Measurements from ENCODE around the gene HAUS8.
"Not testable (repeated sequence)": the region's sequence is repeated elsewhere in the genome, so short reads cannot be mapped to it uniquely, and the experiment has no call there.

Gene HAUS8

DNA sequence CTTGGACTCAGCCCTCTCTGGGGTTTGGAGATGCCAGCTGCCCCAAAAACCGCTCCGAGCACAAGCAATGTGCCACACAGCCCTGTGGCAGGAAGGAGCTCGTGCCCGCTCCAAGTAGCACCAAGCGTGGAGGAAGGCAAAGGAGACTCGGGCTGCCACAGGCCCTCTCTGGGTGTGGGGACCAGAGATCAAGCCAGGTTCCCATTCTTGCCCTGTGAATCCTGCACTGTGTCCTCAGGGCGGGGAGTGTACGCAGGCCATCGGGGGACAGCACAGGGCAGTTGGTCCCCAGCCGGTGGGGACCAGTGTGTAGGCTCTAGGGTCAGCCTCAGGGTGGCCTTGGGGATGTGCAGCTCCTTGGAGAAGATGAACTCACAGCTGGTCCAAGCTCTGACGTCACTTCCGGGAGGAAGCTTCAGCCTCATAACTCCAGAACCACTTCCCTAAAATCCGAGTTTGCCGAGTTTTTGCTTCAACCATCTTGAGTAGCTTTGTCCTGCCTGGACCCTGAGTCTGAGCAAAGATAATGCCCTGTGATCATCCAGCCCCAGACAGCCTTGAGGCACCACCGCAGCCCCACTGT lies 39.3 kb downstream of the HAUS8 start:
- DNase-seq (ENCODE audit: low spot score), result no peak

DNA sequence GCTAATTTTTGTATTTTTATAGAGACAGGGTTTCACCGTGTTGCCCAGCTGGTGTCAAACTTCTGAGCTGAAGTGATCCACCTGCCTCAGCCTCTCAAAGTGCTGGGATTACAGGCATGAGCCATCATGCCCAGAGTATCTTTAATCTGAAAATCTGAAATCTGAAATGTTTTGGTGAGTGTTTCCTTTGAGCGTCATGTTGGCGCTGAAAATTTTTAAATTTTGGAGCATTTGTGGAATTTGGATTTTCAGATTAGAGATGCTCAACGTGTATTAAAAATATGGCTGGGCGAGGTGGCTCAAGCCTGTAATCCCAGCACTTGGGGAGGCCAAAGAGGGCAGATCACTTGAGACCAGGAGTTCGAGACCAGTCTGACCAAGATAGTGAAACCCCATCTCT lies 43.5 kb downstream of the HAUS8 start:
- no peak for DNase-seq (ENCODE audit: low spot score)

DNA sequence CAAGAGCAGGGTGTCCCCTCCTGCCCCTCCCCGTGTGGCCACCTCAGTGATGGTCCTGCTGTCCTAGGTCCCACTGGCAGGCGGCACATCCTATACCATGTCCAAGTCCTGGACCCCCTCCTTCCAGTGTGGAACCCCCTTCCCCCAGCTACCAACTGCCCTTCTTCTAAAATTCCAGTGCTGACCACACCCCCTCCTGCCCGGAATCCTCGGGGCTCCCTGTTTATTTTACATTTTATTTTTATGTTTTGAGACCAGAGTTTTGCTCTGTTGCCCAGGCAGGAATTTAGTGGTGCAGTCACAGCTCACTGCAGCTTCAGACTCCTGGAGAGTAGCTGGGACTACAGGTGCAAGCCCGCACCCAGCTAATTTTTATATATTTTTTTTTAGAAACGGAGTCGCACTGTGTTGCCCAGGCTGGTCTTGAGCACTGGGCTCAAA lies 47.7 kb downstream of the HAUS8 start:
- no peak for DNase-seq (ENCODE audit: low spot score)

DNA sequence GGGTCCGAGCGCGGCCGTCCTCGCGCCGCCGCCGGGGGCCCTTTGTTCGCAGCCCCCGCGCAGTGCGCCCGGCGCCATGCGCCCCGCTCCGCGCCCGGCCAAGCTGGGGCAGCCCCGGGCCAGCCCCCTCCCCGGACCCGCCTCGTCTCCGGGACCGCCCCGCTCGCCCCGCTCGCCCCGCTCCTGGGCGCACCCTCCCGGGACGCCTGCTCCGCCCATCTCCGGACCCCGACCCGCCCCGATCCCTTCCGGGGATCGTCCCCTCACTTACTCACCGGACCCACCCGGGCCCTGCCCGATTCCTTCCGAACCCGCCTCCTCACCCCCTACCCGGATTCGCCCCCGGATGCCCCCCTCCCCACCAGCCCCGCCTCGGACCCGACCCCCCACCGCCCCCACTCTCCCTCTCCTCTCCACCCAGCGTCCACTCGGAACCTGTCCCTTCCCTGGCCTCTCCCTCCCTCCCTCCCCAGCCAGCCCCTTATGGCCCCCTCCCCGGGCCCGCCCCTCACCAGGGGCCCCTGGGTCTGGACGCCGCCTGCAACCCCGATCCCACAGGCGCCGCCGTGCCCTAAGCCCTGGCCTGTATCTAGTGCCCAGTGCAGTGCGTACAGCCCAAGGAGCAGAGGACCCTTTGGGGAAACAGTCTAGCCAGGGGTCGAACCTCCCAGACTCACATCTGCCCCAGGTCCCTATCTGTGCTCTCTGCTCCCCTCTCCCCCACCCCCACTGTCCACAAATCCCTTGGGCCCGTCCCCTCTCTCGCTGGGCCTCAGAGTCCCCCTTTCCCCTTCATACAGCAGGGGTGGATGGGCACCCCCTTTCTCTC lies 48.3 kb downstream of the HAUS8 start, which contains the start of gene CPAMD8:
Gene CPAMD8 (minus strand): TSS at position 105 of the 829 bp plus-strand sequence. CDS start 168 bp downstream, outside the sequence.
- no peak for DNase-seq (ENCODE audit: low spot score)

DNA sequence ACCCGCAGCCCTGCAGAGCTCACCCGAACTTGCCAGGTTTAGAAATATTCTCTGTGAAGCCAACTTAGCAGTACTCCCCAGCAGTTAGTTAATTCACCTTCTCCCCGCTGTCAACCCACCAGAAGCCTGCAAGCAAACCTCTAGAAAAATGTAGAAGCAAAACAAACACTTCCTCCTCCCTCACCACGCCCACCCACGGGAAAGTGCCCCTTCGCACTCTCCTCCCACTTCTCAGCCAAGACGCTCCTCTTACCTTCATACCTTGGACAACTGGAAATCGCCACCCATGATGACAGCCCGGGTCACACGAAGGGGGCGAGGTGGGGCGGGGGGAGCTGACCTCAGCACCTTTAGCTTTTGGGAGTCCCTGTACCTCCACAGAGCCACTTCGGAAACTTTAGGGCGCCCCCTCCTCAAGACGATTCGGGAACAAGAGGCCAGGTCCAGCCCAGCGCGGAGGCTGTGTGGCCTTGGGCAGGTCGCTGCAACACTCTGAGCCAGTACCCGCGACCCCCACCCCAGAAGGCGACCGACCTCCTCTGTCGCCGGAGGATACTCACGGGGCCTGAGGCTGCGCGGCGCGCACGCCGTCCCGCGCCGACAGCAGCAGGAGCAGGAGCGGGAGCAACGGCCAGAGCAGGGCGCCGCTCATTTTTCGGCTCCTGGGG lies 49.1 kb downstream of the HAUS8 start:
- no peak for DNase-seq (ENCODE audit: low spot score)

DNA sequence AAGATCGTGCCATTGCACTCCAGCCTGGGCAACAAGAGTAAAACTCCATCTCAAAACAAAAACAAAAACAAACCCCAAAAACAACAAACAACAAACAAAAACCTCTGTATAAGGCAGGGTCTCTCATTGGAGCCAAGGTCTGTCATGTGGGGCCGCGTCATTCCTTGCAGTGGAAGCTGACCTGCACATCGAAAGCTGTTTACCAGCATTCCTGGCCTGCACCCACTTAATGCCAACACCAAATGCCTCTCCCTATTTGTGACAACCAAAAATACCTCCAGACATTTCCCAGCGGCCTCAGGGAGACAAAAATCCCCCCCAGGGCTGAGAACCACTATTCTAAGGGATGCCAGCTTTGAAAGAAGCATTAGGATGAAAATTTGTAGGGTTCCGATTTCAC lies 49.9 kb downstream of the HAUS8 start:
- no peak for DNase-seq (ENCODE audit: low spot score)

DNA sequence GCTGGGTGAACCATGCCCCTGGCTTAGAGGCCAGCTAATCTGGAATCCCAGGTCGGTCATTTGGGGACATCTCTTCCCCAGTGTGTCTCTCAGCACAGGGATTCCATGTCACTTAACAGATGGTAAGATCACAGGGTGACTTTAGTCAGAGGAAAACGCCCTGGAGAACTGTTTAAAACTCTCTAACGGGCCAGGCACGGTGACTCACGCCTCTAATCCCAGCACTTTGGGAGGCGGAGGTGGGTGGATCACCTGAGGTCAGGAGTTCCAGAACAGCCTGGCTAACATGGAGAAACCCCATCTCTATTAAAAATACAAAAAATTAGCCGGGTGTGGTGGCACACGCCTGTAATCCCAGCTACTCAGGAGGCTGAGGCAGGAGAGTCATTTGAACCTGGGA lies 50.3 kb downstream of the HAUS8 start:
- DNase-seq (ENCODE audit: low spot score), result not testable (repeated sequence)

DNA sequence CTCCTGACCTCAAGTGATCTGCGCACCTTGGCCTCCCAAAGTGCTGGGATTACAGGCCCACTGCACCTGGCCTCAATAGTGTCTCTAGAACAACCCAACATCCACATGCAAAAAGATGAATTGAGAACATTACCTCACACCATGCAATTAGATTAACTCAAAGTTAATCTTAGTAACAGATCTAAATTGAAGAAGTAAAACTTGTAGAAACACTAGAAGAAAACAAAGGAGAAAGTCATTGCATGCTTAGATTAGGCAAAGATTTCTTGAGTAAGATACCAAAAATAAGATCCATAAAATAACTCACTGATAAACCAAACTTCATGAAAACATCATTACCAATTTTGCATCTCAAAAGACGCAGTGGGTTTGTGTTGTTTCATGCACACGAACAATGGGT lies 51.4 kb downstream of the HAUS8 start:
- DNase-seq (ENCODE audit: low spot score), result no peak

DNA sequence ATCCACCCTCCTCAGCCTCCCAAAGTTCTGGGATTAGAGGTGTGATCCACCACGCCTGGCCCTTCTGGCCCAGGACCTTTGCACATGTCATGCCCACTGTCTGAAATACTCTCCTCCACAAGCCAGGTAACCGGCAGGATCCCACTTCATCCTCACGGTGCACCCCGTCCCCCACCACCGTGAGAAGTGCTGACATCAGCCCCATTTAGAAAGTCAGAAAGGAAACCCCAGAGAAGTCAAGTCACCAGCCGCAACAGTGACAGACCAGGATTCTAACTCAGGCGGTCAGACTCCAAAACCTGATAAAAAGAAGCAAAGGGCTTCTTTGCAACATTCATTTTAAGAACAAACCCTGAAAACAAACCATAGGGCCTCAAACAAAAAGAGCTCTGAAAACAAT lies 52.5 kb downstream of the HAUS8 start:
- no peak for DNase-seq (ENCODE audit: low spot score)

DNA sequence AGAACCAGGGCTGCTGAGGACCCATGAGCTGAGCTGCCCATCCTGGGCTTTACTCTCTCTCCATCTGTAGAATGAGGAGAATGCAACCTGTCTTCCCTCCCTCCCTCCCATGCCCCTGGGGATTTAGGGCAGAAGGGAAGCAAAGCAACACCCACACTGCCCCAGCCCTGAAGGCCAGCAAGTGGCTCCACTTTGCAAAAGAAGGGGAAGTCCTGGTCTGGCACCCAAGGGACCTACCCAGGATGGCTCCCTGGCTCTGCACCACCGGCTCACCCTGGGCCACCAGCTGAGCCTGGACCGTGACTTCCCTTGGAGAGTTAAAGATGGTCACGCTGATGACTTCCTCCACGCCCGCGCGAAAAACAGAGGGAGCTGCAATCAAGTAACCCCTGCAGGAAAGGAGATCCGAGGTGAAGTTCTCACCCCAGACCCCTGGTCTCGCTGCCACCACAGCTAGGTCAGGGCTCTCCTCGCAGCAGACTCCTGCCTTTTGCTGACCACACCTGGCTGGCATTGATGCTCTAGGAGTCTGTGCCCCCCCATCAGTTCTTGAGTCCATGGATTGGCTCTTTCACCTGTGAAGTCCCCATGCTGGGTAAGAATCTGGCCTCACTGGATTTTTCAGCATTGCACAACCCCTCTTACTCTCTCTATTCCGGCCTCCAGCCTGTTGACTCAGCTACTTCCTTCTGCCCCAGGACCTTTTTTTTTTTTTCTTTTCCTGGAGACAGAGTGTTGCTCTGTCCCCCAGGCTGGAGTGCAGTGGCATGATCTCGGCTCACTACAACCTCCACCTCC lies 53.3 kb downstream of the HAUS8 start:
- no peak for DNase-seq (ENCODE audit: low spot score)

DNA sequence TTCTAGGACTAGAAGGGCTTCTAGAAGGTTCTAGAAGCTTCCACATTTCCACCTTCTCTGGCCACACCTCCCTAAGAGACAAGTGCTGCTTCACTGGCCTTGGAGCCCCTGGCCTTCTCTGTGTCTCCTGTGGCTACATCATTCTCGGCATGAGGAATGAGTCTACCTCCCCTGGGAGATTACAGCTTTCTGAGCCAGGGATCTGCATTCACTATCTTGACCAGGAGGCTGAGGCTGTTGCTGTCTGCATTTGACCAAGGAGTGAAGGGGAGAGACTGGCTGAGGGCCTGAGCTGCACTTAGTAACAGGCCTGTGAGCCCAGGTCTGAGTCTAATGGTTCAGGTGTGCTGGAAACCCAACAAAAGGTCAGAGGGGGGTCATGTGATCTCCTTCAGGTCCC lies 53.9 kb downstream of the HAUS8 start:
- no peak for DNase-seq (ENCODE audit: low spot score)

DNA sequence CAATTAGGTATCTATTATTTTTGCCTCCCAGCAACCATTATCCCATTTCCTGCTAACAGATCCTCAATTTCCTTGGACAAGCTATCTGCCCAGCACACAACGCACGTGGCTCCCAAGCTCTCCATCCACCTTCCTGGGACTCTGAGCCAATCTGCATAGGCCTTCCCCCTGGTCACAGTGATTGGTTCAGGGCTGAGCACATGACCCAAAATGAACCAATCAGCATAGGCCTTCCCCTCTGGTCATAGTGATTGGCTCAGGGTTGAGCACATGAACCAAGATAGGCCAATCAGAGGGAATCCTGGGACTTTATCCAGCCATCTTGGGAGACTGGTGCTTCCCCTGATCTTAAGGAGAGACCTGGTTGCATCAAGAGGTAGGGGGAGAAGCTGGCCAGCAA lies 54.4 kb downstream of the HAUS8 start:
- peak; percentile 16 for DNase-seq (ENCODE audit: low spot score)

DNA sequence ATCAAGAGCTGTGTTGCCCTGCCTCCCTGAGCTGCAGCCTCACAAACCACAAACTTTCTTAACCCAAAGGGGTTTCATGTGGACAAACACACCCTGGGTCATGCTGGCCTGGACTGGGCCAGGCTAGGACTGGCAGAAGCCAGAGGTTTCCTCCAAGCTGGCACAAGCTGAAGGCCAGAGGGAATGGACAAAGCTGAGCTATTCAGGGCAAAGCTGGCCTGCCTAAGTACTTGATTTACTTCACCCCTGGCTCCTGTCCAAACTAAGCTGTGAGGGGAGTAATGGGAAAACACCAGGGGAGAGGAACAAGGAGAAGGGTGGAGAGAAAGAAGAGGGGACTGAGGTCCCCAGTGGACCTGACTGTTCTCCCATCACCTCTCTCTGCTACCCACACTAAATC lies 54.9 kb downstream of the HAUS8 start:
- DNase-seq (ENCODE audit: low spot score), result no peak

DNA sequence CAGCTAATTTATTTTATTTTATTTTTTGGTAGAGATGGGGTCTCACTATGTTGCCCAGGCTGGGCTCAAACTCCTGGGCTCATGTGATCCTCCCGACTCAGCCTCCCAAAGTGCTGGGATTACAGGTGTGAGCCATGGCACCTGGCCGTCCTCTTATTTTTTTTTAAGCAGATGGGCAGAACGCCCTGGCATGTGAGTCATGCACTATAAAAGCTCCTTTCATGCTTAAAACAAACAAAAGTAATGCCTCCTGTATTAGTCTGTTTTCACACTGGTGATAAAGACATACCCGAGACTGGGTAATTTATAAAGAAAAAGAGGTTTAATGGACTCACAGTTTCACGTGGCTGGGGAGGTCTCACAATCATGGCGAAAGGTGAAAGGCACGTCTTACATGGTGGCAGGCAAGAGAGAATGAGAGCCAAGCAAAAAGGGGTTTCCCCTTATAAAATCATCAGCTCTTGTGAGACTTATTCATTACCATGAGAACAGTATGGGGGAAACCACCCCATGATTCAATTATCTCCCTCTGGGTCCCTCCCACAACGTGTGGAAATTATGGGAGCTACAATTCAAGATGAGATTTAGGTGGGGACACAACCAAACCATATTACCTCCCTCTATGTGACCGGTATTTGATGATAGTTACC lies 60.9 kb downstream of the HAUS8 start:
- not testable (repeated sequence) for DNase-seq (ENCODE audit: low spot score)

DNA sequence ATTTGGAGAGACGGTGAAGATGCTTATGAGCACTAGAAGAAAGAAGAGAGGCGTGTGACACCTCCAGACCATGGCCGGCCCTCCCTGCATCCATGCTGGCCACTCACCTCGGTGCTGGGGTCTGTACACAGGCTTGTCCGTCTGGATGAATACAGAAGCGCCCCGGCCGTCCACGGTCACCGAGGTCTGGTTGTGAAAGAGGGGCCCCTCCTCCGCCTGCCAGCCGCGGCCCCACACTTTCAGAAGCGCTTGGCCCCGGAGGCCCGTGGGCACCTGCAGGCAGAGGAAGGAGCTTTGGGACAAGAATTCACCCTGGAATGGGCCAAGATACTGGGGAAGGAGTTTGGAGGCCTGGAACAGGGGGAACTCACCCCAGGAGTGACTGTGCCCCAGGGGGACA lies 63.8 kb downstream of the HAUS8 start:
- DNase-seq (ENCODE audit: low spot score), result no peak

DNA sequence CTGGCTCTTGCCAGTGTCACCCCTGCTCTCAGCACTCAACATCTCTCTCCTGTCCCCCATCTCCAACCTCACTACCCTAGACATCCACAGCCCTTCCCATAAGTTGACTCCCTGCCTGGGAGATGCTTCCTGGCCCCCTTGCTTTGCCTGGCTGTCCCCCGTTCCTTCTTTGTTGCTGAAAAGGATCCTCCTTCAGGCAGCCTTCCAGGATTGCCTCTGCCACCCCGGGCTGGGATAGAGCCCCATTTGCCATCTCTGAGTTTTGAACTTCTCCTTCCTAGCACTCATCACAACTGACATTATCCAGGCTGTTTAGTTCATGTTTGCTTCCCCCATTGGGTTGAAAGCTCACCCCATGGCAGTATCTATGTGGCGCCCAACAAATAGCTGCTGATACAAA lies 68.7 kb downstream of the HAUS8 start:
- no peak for DNase-seq (ENCODE audit: low spot score)

DNA sequence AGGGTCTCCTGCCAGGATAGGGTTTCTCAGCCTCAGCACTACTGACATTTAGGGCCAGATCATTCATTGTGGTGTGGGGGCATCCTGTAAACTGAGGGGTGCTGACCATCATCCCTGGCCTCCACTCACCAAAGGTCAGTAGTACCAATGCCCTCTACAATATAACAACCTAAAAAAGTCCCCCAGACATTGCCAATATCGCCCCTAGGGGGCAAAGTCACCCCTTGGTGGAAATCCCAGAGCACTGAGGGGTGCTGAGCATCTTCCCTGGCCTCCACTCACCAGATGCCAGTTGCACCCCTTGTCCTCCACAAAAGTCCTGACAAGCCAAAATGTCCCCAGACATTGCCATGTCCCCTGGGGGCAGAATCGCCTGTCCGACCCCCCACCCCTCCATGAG lies 70.3 kb downstream of the HAUS8 start:
- DNase-seq (ENCODE audit: low spot score), result no peak

DNA sequence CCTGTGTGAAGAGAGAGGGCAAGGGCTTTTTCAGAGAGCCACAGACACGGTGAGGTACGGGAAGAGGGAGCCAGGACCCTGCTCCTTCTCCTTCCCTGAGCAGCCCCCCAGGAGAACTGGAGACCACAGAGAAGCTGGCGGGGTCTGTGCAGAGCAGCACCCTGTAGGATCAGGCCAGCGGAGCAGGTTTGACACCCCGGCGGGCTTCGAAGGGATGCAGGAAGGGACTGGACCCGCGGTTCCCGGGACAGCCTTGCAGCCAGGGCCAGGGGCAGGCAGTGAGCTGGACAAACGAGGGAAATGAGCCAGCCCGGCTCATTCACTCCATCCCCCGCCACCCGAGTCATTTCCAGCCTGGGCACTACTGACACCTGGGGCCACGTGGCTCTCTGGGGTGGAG lies 70.9 kb downstream of the HAUS8 start:
- DNase-seq (ENCODE audit: low spot score), result no peak

DNA sequence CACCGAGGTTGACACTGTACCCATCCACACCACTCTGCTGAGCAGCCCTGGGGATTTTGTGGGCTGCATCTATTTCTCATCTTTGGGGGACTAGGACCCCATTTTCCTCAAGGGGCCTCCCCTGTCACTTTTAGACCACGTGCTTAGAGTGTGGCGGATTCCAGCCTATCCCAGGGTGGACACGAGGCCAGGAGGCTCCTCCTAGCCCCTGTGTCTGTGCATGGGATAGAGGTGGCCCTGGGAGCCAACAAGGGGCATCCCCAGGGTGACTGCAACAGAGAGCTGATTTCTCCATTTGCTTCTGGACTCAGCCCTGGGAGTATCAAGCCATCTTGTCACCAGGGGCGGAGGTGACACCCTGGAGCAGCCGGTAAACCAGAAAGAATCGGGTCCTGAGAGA lies 72.8 kb downstream of the HAUS8 start:
- DNase-seq (ENCODE audit: low spot score), result no peak

DNA sequence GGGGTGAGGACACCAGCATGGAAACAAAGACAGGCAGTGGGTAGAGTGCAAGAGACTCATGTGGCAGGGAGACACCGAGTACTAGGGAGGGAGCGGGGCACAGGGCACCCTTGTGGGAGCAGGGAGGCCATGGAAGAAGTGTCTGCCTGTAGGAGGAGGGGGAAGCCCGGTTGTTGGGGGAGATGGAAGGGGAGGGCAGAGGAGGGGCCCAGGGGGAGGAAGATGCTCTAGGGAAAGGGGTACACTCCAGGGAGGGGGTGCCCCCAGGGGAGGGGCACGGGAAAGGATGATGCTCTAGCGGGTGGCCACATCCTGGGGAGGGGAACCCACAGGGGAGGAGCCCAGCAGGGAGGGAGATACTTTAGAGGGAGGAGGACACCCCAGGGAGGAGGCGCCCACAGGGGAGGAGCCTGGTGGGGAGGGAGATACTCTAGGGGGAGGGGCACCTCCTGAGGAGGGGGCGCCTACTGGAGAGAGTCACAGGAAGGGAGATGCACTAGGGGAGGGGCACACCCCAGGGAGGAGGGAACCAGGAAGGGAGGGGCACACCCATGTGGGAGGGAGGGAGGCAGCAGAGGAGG lies 73.6 kb downstream of the HAUS8 start:
- DNase-seq (ENCODE audit: low spot score), result no peak
